ENCODE results near the gene HMCN2.
"Not testable (repeated sequence)": the region's sequence is repeated elsewhere in the genome, so short reads cannot be mapped to it uniquely, and the experiment has no call there.

Gene HMCN2

GRCh38 chr9:130399768-130400167, 134.2 kb downstream of the HMCN2 start:
- H3K36me3 ChIP-seq, result no peaks in the 10 kb centered on the region

GRCh38 chr9:130400870-130401269, 135.3 kb downstream of the HMCN2 start:
- no peak for TF ChIP-seq Cebpa-rat (IDR thresholded peaks at IDR 0.05)
- H3K4me3 ChIP-seq, result no peak overlapping the region
- H3K4me2 ChIP-seq, result no peak overlapping the region
- H3K27ac ChIP-seq, result no peak overlapping the region
- H4K20me1 ChIP-seq, result no peaks in the 10 kb centered on the region; a peak in 1 of 22 replicates
- no peaks in the 10 kb centered on the region for H3K36me3 ChIP-seq
- no peaks in the 10 kb centered on the region for H3K9me3 ChIP-seq (replicated peaks in 1 of 11)
- no peak overlapping the region for H3K9ac ChIP-seq
- peaks cover 0 to 12% (median 0%) of the 10 kb centered on the region in 10 experiments; a peak in 2 of 20 replicates for H3K4me1 ChIP-seq
- no peaks in the 10 kb centered on the region for H3K27me3 ChIP-seq

More at GRCh38 chr9:130399768-130400167, 134.2 kb downstream of the HMCN2 start:
- Histone ChIP-seq H3K4me1 (peaks cover 0 to 12% (median 0%) of the 10 kb centered on the region in 10 experiments; a peak in 2 of 20 replicates), H3K4me3 (no peak overlapping the region), H3K9ac (no peak overlapping the region), H3K4me2 (no peak overlapping the region), H3K27ac (no peak overlapping the region), H3K9me3 (replicated peaks in 1 of 11) (no peaks in the 10 kb centered on the region), H3K27me3 (no peaks in the 10 kb centered on the region), H4K20me1 (no peaks in the 10 kb centered on the region; a peak in 1 of 22 replicates)
- TF ChIP-seq Cebpa-rat (IDR thresholded peaks at IDR 0.05), result no peak

GRCh38 chr9:130401742-130402141, 136.2 kb downstream of the HMCN2 start:
- H3K27me3 ChIP-seq; H3K9me3 ChIP-seq (replicated peaks in 1 of 11); H3K9ac ChIP-seq; H3K36me3 ChIP-seq; H4K20me1 ChIP-seq; H3K27ac ChIP-seq; H3K4me3 ChIP-seq: not testable (repeated sequence)
- H3K4me1 ChIP-seq, result peaks cover 0 to 12% (median 0%) of the 10 kb centered on the region in 10 experiments; a peak in 2 of 20 replicates
- H3K4me2 ChIP-seq, result 0 out of 22 replicates have a peak overlapping the region, but pooled peaks of 2 of the 11 experiments have one; percentile 2 to 15

- Histone ChIP-seq H3K4me3 (no peak overlapping the region), H3K4me2 (0 out of 22 replicates have a peak overlapping the region, but pooled peaks of 2 of the 11 experiments have one; percentile 2 to 15), H3K27ac (no peak overlapping the region), H3K4me1 (peaks cover 0 to 12% (median 0%) of the 10 kb centered on the region in 10 experiments; a peak in 2 of 20 replicates), H3K36me3 (no peaks in the 10 kb centered on the region), H3K9me3 (replicated peaks in 1 of 11) (no peaks in the 10 kb centered on the region), H3K27me3 (no peaks in the 10 kb centered on the region), H3K9ac (no peak overlapping the region), H4K20me1 (no peaks in the 10 kb centered on the region; a peak in 1 of 22 replicates)
- no peak for TF ChIP-seq Cebpa-rat (IDR thresholded peaks at IDR 0.05)
Observed at GRCh38 chr9:130402243-130402642, 136.7 kb downstream of the HMCN2 start.

- H3K27ac ChIP-seq, result no peak overlapping the region
- 0 out of 22 replicates have a peak, but pooled peaks cover 0 to 2% (median 0%) of the 10 kb centered on the region in 11 experiments for H3K9me3 ChIP-seq (replicated peaks in 1 of 11)
- H4K20me1 ChIP-seq, result no peaks in the 10 kb centered on the region; a peak in 1 of 22 replicates
- peaks cover 0 to 12% (median under 1%) of the 10 kb centered on the region in 10 experiments; a peak in 5 of 20 replicates for H3K4me1 ChIP-seq
- H3K9ac ChIP-seq, result no peak overlapping the region
- no peaks in the 10 kb centered on the region for H3K36me3 ChIP-seq
- no peak overlapping the region for H3K4me3 ChIP-seq
- H3K27me3 ChIP-seq, result no peaks in the 10 kb centered on the region
- TF ChIP-seq Cebpa-rat (IDR thresholded peaks at IDR 0.05), result no peak
- H3K4me2 ChIP-seq, result no peak overlapping the region
Observed at GRCh38 chr9:130402645-130403440, 137.3 kb downstream of the HMCN2 start.

- Histone ChIP-seq H4K20me1 (peaks cover 0 to 5% (median 0%) of the 10 kb centered on the region in 11 experiments; a peak in 2 of 22 replicates), H3K4me3 (no peak overlapping the region), H3K9me3 (replicated peaks in 1 of 11) (peaks cover 0 to 8% (median 0%) of the 10 kb centered on the region in 11 experiments; a peak in 2 of 22 replicates), H3K4me1 (peaks cover 0 to 33% (median 6%) of the 10 kb centered on the region in 10 experiments; a peak in 10 of 20 replicates), H3K27me3 (no peaks in the 10 kb centered on the region), H3K27ac (no peak overlapping the region), H3K36me3 (no peaks in the 10 kb centered on the region), H3K4me2 (no peak overlapping the region), H3K9ac (no peak overlapping the region)
- TF ChIP-seq Cebpa-rat (IDR thresholded peaks at IDR 0.05), result no peak
Observed at GRCh38 chr9:130405657-130406257, 140.2 kb downstream of the HMCN2 start.

- no peaks in the 10 kb centered on the region for H3K27me3 ChIP-seq
- H3K4me2 ChIP-seq, result no peak overlapping the region
- peaks cover 0 to 8% (median 0%) of the 10 kb centered on the region in 11 experiments; a peak in 2 of 22 replicates for H3K9me3 ChIP-seq (replicated peaks in 1 of 11)
- H3K27ac ChIP-seq, result no peak overlapping the region
- H3K4me3 ChIP-seq, result no peak overlapping the region
- peaks cover 0 to 5% (median 0%) of the 10 kb centered on the region in 11 experiments; a peak in 2 of 22 replicates for H4K20me1 ChIP-seq
- H3K36me3 ChIP-seq, result no peaks in the 10 kb centered on the region
- no peak for TF ChIP-seq Cebpa-rat (IDR thresholded peaks at IDR 0.05)
- peaks cover 0 to 40% (median 11%) of the 10 kb centered on the region in 10 experiments; a peak in 11 of 20 replicates for H3K4me1 ChIP-seq
- no peak overlapping the region for H3K9ac ChIP-seq
Observed at GRCh38 chr9:130406278-130406895, 140.8 kb downstream of the HMCN2 start.

GRCh38 chr9:130407916-130408663, 142.5 kb downstream of the HMCN2 start:
- Histone ChIP-seq H3K4me1 (peaks cover 0 to 46% (median 3%) of the 10 kb centered on the region in 10 experiments; a peak in 9 of 20 replicates), H3K27ac (no peak overlapping the region), H3K4me2 (peak overlapping the region in 3 of 11 experiments; percentile 11 to 76 (median 75); a peak in 3 of 22 replicates), H4K20me1 (peaks cover 0 to 5% (median 0%) of the 10 kb centered on the region in 11 experiments; a peak in 2 of 22 replicates), H3K4me3 (no peak overlapping the region), H3K9me3 (replicated peaks in 1 of 11) (peaks cover 0 to 8% (median 0%) of the 10 kb centered on the region in 11 experiments; a peak in 2 of 22 replicates), H3K36me3 (no peaks in the 10 kb centered on the region), H3K9ac (no peak overlapping the region), H3K27me3 (no peaks in the 10 kb centered on the region)
- TF ChIP-seq Cebpa-rat (IDR thresholded peaks at IDR 0.05), result no peak
